Activated T-cell treated with anti-CD3 and anti-CD28 coated beads, Interleukin-2, amount 50 U/mL, for 4 hours (primary cell): ENCODE results near the gene CC2D2B. TPM values are rescaled to one million over a fixed set of nuclear protein-coding genes. Genes with fewer than 3 reads are reported as not detected.
"Not testable (repeated sequence)": the region's sequence is repeated elsewhere in the genome, so short reads cannot be mapped to it uniquely, and the experiment has no call there.

ENCODE experiments used
- ATAC-seq, 2 donors: fragments of 200-7000 bp; cut with Tn5 transposase; one replicate each; pipeline ENCODE4 v1.10.0; 2021
- DNase-seq: peaks from one replicate; pipeline ENCODE4 v3.0.0-alpha.2; 2020
- H3K27me3 Mint-ChIP-seq: one replicate; pipeline ENCODE4 v1.8.0; 2021; ENCODE audit warnings: low read depth, mixed read lengths
- H3K36me3 Mint-ChIP-seq: one replicate; pipeline ENCODE4 v1.8.0; 2022; ENCODE audit warnings: mixed read lengths; ENCODE audit not compliant: insufficient read depth
- H3K4me1 Mint-ChIP-seq: one replicate; pipeline ENCODE4 v1.8.0; 2021; ENCODE audit warnings: low read depth, mixed read lengths
- H3K4me3 Mint-ChIP-seq: one replicate; pipeline ENCODE4 v1.8.0; 2021; ENCODE audit warnings: mild to moderate bottlenecking, moderate library complexity, mixed read lengths
- H3K9me3 Mint-ChIP-seq: one replicate; pipeline ENCODE4 v1.8.0; 2021; ENCODE audit warnings: mixed read lengths
- total RNA-seq, 3 donors: library from RNA; stranded (reverse); gene quantifications; one replicate each; pipeline ENCODE4 v1.2.1, GENCODE V29; 2021

Gene CC2D2B
- total RNA-seq, 3 donors from 2014 or later, result not detected

DNA sequence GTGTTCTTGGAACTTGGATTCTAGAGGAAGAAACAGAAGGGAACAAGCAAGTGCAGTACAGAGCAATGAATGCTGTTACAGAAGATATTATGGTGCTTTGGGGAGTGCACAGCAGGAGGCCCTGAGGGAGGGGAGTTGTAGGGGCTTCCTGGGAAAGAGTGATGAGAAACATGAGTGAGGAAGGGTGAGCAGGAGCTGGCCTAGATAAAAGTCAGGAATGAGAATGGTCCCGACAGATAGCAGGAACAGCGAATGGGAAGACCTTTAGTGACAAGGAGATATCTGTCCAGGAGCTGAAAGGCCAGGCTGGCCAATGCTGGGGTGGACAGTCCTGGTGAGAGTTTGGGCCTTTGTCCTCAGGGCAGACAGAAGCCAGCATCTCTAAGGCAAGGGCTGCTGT is 115.0 kb downstream of the CC2D2B start:
- H3K4me3 Mint-ChIP-seq, result no peak overlapping the region
- H3K36me3 Mint-ChIP-seq, result no peaks in the 10 kb centered on the region
- DNase-seq (no peak), ATAC-seq (no peak)
- H3K27me3 Mint-ChIP-seq, result peaks cover 2% of the 10 kb centered on the region
- H3K4me1 Mint-ChIP-seq, result no peaks in the 10 kb centered on the region
- no peaks in the 10 kb centered on the region for H3K9me3 Mint-ChIP-seq

DNA sequence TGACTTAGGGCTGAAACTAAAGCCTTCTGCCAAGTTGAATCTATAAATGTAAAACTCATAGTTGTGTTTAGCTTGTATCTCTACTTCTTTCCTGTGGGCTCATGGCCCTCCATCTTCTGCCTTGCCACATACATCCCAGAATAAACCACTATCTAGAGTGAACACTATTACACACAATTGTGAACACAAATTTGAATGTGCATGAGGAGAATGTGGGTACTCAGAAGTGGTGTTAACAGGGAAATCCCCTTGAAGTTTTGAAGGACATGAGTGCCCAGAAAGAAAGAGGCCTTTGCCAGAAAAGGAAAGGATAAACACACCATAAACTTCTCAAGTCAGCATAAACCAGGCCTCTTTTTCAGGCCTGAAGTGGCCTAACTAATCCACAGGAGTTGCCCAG is 115.4 kb downstream of the CC2D2B start:
- no peak for DNase-seq
- ATAC-seq, result no peak
- H3K4me1 Mint-ChIP-seq, result no peaks in the 10 kb centered on the region
- H3K27me3 Mint-ChIP-seq, result peaks cover 2% of the 10 kb centered on the region
- no peak overlapping the region for H3K4me3 Mint-ChIP-seq
- no peaks in the 10 kb centered on the region for H3K36me3 Mint-ChIP-seq
- no peaks in the 10 kb centered on the region for H3K9me3 Mint-ChIP-seq

DNA sequence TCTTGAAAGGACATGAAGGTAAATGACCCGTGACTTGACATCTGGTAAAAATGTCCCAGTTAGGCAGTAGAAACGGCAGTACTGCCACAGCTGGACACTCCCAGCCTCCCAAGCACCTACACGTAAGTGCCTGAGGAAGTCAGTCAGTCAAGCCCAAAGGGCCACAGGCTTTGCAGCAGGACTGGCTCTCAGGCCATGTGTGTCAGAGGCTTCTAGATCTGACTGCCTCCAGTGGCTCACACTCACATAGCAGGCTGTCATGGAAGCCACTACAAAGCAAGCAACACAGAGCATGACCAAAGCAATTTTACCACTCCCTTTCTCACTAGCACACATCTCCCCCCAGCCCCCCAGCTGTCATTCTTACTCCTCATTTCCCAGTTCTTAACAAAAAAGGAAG is 117.8 kb downstream of the CC2D2B start:
- no peaks in the 10 kb centered on the region for H3K36me3 Mint-ChIP-seq
- no peaks in the 10 kb centered on the region for H3K9me3 Mint-ChIP-seq
- H3K27me3 Mint-ChIP-seq, result peaks cover 2% of the 10 kb centered on the region
- DNase-seq (no peak), ATAC-seq (peak; percentile 51 to 56)
- H3K4me1 Mint-ChIP-seq, result no peaks in the 10 kb centered on the region
- H3K4me3 Mint-ChIP-seq, result no peak overlapping the region

DNA sequence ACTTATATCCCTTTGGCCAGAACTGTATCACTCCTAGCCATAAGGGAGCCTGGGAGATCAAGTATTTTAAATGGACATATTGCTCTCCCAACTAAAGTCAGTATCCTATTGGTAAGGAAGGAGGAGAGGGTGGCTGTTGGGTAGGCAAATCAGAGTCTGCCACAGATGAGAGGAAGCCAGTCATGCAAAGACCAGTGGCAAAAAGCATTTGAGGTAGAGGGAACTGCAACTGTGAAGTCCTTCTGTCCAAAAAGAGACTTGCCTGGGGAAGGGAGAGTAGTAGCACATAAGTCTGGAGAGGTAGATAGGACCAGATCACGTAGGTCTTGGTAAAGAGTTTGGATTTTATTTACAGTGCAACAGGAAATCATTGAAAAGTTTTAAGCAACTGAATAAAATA is 126.8 kb downstream of the CC2D2B start:
- H3K36me3 Mint-ChIP-seq, result no peaks in the 10 kb centered on the region
- H3K9me3 Mint-ChIP-seq, result no peaks in the 10 kb centered on the region
- H3K27me3 Mint-ChIP-seq, result peaks cover 14% of the 10 kb centered on the region
- H3K4me1 Mint-ChIP-seq, result no peaks in the 10 kb centered on the region
- H3K4me3 Mint-ChIP-seq, result no peak overlapping the region
- no peak for ATAC-seq
- no peak for DNase-seq

DNA sequence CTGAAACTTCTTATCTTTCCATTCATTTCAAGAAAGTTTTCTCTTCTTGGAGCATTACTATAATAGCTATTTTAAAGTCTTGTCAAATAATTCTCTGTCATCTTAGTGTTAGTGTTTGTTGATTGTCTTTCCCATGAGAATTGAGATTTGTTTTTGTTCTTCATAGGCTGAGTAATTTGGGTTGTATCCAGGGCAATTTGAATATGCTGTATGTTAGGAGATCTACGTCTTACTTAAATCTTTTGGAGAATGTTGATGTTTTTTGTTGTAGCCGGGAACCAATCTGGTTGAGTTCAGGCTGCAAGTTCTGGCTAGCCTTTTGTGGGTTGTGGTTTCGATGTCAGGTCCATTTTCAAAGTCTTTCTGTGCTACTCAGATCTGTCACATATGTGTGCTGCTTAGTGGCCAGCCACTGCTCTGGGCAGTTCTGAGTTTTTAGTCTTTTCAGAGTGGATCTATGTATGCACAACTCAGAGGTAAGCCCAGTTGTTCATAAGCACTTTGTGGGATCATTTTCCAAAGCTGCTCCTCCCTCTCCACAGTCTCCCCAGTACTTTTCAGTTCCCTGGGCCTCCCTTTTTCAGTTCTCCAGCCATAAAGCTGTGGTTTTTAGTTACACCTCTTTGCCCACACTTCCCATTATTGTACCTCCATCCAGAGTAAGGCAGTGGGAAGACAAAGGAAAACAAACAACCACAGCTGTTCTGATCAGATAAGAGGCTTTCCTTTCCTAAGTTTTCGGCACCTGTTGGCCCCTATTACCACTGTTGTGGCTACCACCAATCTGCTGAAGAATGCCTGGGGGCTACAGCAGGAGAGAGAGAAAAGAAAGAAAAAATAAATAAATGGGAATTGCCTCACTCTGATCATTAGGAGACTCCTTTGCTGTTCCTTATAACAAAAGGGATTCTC is 131.0 kb downstream of the CC2D2B start:
- Mint-ChIP-seq H3K27me3 (peaks cover 14% of the 10 kb centered on the region), H3K4me3 (no peak overlapping the region), H3K4me1 (peaks cover 5% of the 10 kb centered on the region), H3K36me3 (no peaks in the 10 kb centered on the region), H3K9me3 (no peaks in the 10 kb centered on the region)
- ATAC-seq (no peak), DNase-seq (no peak)

DNA sequence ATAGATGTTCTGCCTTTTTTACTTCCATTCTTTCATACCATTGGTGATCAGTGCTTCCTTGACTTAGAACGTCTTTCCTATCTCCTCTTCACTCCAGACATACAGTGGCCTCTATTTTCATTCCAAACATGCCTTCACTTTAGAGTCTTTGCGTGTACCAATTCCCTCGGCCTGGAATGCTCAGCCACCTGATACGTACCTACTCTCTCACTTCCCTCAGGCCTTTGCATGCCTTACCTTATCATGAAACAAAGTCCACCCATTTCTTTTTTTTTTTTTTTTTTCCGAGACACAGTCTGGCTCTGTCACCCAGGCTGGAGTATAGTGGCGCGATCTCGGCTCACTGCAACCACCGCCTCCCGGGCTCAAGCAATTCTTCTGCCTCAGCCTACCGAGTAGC is 133.4 kb downstream of the CC2D2B start:
- peaks cover 14% of the 10 kb centered on the region for H3K27me3 Mint-ChIP-seq
- H3K9me3 Mint-ChIP-seq, result no peaks in the 10 kb centered on the region
- peaks cover 23% of the 10 kb centered on the region for H3K4me1 Mint-ChIP-seq
- ATAC-seq (no peak), DNase-seq (no peak)
- H3K4me3 Mint-ChIP-seq, result no peak overlapping the region
- H3K36me3 Mint-ChIP-seq, result peaks cover 8% of the 10 kb centered on the region

DNA sequence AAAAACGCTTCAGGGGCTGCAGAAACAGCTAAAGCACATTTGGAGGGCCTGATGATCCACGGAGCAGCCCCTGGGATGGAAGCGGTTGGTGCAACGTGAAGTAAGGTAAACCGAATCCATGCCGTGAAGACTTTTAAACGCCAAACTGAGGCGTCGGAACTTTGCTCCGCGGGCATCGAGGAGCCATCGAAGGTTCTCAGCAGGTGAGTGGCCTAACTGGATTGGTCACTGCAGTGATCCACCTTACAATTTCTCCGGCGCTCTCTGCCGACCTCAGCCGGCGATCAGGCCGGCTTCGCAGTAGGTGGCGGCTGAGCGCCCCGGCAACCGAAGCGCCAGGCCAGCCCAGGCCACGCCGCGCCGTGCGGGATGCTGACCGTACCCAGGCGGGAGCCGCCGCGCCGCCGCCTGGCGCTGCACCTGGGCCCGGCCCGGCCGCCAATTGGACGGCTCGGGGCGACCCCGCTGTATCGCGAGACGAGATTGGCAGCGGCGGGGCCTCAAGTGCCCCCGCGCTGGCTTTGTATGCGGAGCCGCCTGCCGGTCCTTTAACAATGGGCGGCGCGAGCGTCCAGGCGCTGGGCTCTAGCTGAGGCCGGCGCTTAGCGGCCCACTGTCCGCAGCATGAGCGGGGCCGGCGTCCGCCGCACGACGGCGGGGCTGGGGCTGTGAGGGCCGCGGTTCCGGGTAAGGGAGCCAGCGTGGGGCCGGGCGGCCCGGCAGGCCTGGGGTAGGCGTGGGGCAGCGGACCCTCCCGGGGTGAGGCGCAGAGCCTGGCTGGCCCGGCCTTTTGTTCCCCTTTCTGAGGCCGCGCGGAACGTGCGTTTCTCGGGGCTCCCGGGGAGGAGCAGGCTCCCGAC is 135.5 kb downstream of the CC2D2B start, which contains the start of gene CCNJ:
TSS of gene CCNJ (plus strand) at position 551 of the 860 bp plus-strand sequence. CDS start 811 bp downstream, outside the sequence.
- peak; percentile 78 for DNase-seq
- Mint-ChIP-seq H3K4me3 (peak within 1 kb of the TSS; percentile 93), H3K36me3 (peaks cover 21% of the 10 kb centered on the region), H3K27me3 (peaks cover 9% of the 10 kb centered on the region), H3K9me3 (no peaks in the 10 kb centered on the region), H3K4me1 (peaks cover 39% of the 10 kb centered on the region)
- peak; percentile 90 to 92 for ATAC-seq

DNA sequence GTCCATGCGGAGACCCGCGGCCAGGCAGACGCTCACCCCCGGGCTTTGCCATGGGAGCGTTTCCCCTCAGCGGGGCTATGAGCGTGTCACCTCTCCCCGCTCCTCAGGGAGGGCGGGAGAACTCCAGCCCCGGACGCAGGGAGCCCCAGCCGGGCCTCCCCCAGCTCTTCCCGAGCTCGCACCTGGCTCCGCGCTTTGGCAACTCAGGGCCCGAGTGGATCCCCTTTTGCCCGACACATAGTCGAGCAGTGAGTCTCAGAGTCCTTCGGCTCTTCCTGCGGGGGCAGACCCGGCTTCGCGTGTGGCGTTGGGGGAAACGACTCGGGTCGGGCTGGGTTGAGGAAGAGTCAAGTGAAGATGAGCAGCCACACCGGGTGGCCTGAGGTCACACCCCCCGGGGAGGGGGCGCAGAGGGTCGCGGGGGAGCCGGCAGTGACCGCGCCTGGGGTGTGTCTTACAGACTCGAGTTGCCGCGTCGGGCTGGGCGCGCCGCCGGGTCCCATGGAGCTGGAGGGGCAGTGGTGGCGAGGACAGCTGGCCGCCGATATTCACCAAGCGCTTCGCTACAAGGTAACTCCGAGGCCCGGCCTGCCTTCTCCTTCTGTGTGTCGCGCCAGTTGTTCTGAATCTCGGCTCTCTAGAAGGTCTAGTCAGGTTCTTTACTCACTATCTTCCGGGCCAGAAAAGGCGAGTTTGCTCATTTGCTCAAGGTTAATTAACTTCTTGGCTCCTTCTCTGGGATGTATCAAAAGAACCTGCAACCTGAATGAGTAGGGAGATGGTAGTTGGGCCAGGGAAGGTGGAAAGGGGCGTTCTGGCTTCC is 136.3 kb downstream of the CC2D2B start:
- peaks cover 3% of the 10 kb centered on the region for H3K27me3 Mint-ChIP-seq
- peak; percentile 44 for DNase-seq
- H3K9me3 Mint-ChIP-seq, result no peaks in the 10 kb centered on the region
- peaks cover 24% of the 10 kb centered on the region for H3K36me3 Mint-ChIP-seq
- peaks cover 47% of the 10 kb centered on the region for H3K4me1 Mint-ChIP-seq
- peak overlapping the region; percentile 93 for H3K4me3 Mint-ChIP-seq
- peak; percentile 60 to 63 for ATAC-seq

DNA sequence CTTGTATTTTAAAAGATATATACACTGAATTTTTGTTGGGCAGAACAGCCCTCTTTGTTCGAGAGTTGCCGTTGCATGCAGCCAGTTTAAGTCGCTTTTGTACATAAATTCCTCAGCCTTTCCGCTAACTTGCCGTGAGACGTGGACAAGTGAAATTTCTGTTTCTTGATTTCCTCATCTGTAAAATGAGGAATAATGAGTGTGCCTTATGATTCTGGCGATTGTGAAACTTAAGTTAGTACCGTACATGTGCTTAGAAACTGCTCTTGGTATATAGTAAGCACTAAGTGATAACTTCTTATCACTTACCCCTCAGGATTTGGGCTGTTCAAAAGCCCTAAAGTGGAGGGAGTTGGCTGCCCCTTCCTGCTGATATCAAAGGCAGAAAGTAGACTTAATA is 137.0 kb downstream of the CC2D2B start:
- no peaks in the 10 kb centered on the region for H3K9me3 Mint-ChIP-seq

DNA sequence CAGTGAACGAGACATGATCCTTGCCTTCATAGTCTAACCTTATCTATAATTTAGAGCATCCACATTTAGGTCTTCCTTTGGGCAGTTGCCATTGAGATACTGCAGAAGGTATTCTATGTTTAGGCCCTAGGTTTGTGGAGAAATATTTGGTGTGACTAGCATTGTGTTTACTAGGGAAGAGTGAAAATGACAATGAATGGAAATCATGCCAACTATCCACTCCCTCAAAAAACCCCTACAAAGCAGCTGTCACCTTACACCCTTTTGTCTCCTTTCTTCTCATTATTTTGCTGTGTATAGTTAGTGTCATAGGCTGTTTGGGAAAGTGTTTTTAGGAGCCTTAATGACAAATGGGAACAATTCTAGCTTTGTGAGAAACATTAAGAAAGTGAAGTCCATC is 138.8 kb downstream of the CC2D2B start:
- no peak for ATAC-seq
- no peaks in the 10 kb centered on the region for H3K27me3 Mint-ChIP-seq
- H3K9me3 Mint-ChIP-seq, result no peaks in the 10 kb centered on the region
- H3K36me3 Mint-ChIP-seq, result peaks cover 31% of the 10 kb centered on the region
- peaks cover 54% of the 10 kb centered on the region for H3K4me1 Mint-ChIP-seq
- no peak for DNase-seq
- no peak overlapping the region for H3K4me3 Mint-ChIP-seq

More for the DNA sequence above, 137.0 kb downstream of the CC2D2B start:
- Mint-ChIP-seq H3K27me3 (no peaks in the 10 kb centered on the region), H3K4me1 (peaks cover 52% of the 10 kb centered on the region), H3K4me3 (peak overlapping the region; percentile 93), H3K36me3 (peaks cover 29% of the 10 kb centered on the region)
- ATAC-seq (no peak), DNase-seq (no peak)

DNA sequence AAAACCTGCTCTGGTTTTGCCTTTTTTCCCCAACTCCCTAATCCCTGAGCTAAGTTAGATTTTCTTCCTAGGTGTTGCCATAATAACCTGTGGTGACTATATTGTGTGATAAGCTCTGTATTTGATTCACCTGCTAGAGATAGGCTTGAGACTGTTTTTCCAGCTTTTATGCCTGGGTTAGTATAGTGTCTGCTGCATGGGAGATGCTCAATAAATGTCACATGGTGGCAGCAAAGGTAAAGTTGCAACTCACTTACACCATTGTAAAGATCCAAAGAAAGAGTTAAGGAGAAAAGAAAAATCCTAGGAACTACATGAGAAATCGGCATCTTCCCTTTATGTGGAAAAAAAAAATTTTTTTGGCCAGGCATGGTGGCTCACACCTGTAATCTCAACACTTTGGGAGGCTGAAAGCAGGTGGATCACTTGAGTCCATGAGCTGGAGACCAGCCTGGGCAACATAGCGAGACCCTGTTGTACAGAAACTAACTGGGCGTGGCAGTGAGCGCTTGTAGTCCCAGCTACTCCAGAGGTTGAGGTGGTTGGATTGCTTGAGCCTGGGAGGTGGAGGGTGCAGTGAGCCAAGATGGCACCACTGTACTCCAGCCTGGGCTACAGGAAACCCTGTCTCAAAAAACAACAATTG is 139.4 kb downstream of the CC2D2B start:
- Mint-ChIP-seq H3K27me3 (no peaks in the 10 kb centered on the region), H3K9me3 (no peaks in the 10 kb centered on the region), H3K4me3 (no peak overlapping the region), H3K36me3 (peaks cover 34% of the 10 kb centered on the region), H3K4me1 (peaks cover 58% of the 10 kb centered on the region)
- ATAC-seq, result no peak
- DNase-seq, result no peak

DNA sequence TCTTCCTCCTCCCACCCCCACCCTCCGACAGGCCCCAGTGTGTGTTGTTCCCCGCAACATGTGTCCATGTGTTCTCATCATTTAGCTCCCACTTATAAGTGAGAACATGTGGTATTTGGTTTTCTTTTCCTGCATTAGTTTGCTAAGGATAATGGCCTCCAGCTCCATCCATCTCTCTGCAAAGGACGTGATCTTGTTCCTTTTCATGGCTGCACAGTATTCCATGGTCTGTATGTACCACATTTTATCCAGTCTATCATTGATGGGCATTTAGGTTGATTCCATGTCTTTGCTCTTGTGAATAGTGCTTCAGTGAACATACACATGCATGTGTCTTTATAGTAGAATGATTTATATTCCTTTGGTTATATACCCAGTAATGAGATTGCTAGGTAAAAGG is 140.2 kb downstream of the CC2D2B start:
- not testable (repeated sequence) for ATAC-seq, H3K4me3 Mint-ChIP-seq, H3K9me3 Mint-ChIP-seq, DNase-seq, H3K27me3 Mint-ChIP-seq
- H3K4me1 Mint-ChIP-seq, result peaks cover 53% of the 10 kb centered on the region
- H3K36me3 Mint-ChIP-seq, result peaks cover 41% of the 10 kb centered on the region

DNA sequence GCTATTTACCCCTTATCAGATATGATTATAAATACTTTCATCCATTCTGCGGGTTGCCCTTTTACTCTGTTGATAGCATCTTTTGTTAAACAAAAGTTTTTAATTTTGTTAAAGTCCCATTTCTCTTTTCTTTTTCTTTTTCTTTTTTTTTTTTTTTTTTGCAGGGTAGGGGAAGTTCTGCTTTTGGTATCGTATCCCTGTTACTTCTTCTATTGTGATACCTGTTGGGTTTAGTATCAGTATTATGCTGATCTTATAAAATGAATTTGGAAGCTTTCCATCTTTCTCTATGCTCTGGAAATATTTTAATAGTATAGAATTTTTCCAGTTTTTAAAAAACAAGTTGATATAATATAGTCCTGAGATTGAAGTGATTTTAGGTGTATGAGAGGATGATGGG is 141.6 kb downstream of the CC2D2B start:
- DNase-seq (no peak), ATAC-seq (no peak)
- no peaks in the 10 kb centered on the region for H3K27me3 Mint-ChIP-seq
- peaks cover 42% of the 10 kb centered on the region for H3K36me3 Mint-ChIP-seq
- no peaks in the 10 kb centered on the region for H3K9me3 Mint-ChIP-seq
- no peak overlapping the region for H3K4me3 Mint-ChIP-seq
- H3K4me1 Mint-ChIP-seq, result peaks cover 53% of the 10 kb centered on the region
